Upper lobe of right lung (tissue), 1 donor: ENCODE measurements around the gene TOM1. TPM values are rescaled to one million over a fixed set of nuclear protein-coding genes. Genes with fewer than 3 reads are reported as not detected.
A peak's percentile ranks its signal among the peaks of the same experiment; 100 is the strongest.

ENCODE experiments used
- ATAC-seq: fragments of 200-7000 bp; cut with Tn5 transposase; one replicate; pipeline ENCODE4 v1.9.1; 2020; ENCODE audit warnings: mild to moderate bottlenecking, moderate library complexity
- DNase-seq: peaks from one replicate; pipeline ENCODE4 v3.0.0-alpha.2; 2020
- H3K27ac ChIP-seq: fragments of 200-600 bp; one replicate; pipeline ENCODE4 v1.8.0; 2022
- H3K27me3 ChIP-seq: fragments of 200-600 bp; one replicate; pipeline ENCODE4 v1.8.0; 2022; ENCODE audit warnings: mild to moderate bottlenecking
- H3K36me3 ChIP-seq: fragments of 200-600 bp; one replicate; pipeline ENCODE4 v1.8.0; 2022
- H3K4me1 ChIP-seq: fragments of 200-600 bp; one replicate; pipeline ENCODE4 v1.8.0; 2022
- H3K4me3 ChIP-seq: fragments of 200-600 bp; one replicate; pipeline ENCODE4 v1.8.0; 2022; ENCODE audit warnings: mild to moderate bottlenecking
- H3K9me3 ChIP-seq: fragments of 200-600 bp; one replicate; pipeline ENCODE4 v1.8.0; 2022
- intact Hi-C: fragments of 100-400 bp; cut with DNase I; formaldehyde crosslinking; loops from one replicate; pipeline ENCODE4 v1.11.0; 2022
- total RNA-seq: library from RNA; stranded (reverse); fragmentation: NEBNext Ultra II Directional; extraction: Animal tissue kit (Norgen Biotek cat#: 25700); gene quantifications from one replicate; pipeline ENCODE4 v1.2.1, GENCODE V29; 2021
- TF ChIP-seq, protein P1 (sequence below): fragments of 200-600 bp; IDR thresholded peaks from one replicate; pipeline ENCODE4 v1.8.0; 2022; ENCODE audit warnings: antibody characterized with exemption
- donor health status: DM: no; HTN: yes; CAD: no; lungs with severe emphysema.

TOM1 gene
- total RNA-seq, 1 donor from 2014 or later, result 101 TPM

DNA sequence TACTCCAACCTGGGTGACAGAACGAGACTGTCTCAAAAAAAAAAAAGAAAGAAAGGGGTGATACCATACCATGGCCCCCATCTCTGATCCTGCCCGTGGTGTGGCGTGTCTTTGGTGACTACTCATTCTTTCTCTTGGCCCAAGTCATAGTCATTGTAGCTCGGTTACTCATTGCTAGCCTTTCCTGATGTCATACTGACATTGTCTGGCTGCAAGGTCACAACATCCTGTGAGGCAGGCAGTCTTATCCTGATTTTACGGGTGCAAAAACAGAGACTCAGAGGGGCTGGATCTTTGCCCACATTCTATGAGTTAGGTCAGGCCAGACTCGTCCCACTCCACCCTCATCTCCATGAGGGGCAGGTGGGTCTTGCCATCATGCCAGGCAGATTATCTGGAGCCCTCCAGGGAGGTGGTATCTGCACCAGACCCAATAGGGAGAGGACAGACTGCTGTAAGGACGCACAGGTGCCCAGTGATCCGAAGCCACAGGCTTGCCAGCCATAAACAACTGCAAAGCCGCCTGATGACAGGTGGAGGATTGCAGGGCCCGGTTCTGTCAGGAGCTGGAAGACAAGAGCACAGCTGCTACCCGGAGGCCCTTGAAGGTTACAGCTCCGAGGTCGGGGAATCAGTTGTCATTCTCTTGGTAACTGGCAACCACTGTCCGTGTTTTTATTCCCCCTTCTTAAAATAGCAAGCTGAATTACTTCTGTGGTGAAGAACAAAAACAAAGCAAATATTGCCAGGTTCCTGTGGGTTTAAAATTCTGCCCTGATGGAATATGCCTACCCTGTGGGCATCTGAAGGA is 13.8 kb downstream of the TOM1 start:
- Histone ChIP-seq H3K4me3 (no peak overlapping the region), H3K27ac (peak overlapping the region; percentile 2), H3K36me3 (peaks cover 20% of the 10 kb centered on the region), H3K9me3 (no peaks in the 10 kb centered on the region), H3K27me3 (no peaks in the 10 kb centered on the region), H3K4me1 (peaks cover 41% of the 10 kb centered on the region)
- ATAC-seq (peak; percentile 8), DNase-seq (peak; percentile 43)
- intact Hi-C loops, result no loop called here
- TF ChIP-seq, protein P1, sequence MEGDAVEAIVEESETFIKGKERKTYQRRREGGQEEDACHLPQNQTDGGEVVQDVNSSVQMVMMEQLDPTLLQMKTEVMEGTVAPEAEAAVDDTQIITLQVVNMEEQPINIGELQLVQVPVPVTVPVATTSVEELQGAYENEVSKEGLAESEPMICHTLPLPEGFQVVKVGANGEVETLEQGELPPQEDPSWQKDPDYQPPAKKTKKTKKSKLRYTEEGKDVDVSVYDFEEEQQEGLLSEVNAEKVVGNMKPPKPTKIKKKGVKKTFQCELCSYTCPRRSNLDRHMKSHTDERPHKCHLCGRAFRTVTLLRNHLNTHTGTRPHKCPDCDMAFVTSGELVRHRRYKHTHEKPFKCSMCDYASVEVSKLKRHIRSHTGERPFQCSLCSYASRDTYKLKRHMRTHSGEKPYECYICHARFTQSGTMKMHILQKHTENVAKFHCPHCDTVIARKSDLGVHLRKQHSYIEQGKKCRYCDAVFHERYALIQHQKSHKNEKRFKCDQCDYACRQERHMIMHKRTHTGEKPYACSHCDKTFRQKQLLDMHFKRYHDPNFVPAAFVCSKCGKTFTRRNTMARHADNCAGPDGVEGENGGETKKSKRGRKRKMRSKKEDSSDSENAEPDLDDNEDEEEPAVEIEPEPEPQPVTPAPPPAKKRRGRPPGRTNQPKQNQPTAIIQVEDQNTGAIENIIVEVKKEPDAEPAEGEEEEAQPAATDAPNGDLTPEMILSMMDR, result no peak

DNA sequence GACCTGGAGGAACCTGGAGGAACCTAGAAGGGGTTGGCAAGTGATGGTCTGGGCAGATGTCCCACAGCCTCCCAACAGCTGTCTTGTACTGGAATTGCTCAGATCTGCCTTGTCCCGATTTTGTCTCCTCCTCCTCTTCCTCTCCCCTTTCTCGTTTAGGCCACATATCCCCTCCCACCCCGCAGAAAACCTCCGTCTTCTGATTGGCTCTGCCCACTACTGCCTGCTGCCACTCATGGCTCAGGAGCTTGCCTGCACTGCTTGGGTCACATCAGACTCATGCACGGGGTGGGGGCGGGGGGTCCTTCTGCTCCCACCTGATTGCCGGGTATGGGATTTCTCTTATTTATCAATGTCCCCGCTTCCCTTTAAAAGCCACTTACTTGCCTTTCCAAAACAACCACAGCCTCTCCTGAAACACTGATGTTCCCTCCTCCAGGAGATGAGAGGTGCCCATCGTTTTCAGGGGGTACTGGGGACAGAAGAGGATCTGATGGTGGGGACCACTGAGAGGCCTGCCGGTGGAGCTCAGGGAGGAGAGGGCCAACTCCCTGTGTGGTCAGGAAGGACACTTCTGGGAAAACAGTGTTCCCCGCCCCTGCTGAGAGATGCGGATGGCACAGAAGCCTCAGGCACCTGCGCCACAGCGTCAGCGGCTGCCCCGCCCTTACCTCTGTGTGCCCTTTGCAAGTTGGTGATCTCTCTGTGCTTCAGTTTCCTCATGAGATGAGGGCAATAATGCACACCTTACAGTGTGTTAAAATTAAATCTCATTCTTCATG is 14.7 kb downstream of the TOM1 start:
- Histone ChIP-seq H3K9me3 (no peaks in the 10 kb centered on the region), H3K36me3 (peaks cover 28% of the 10 kb centered on the region), H3K4me3 (no peak overlapping the region), H3K27me3 (no peaks in the 10 kb centered on the region), H3K4me1 (peaks cover 34% of the 10 kb centered on the region), H3K27ac (no peak overlapping the region)
- intact Hi-C loops, result no loop called here
- DNase-seq (peak; percentile 39), ATAC-seq (no peak)
- TF ChIP-seq, protein P1, result no peak

DNA sequence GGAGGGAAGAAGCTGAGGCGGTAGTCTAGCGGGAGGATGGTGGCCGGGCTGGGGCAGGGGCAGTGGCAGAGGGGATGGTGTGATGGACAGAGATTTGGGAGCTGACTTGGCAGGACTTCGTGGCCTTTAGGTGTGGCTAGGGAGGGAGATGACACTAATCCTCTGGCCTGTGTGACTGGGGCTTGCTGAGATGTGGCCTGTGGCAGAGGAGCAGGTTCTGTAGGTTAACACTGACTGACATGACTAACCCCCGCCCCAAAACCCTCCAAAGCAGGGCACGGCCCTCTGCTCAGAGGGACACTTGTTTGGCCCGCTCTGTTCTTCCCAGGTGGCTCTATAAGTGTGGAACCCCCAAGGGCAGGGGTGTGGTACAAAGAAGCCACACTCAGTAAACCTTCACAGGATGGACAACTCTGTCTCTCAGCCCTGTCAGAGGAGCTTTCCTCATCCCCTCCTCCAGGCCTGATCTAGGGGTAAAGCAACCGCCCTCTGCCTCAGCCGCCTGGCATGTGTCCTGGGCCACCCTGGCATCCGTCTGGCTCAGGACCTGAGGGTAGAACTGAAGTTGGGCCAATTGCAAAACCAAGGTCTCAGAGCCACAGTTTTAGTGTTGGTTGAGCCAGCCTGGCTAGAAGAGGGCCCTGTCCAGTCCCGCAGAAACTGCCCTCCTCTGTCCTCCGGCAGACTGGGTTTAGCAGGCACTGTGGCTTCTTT is 15.6 kb downstream of the TOM1 start:
- intact Hi-C loops, result no loop called here
- ATAC-seq (peak; percentile 7), DNase-seq (peak; percentile 59)
- Histone ChIP-seq H3K36me3 (peaks cover 32% of the 10 kb centered on the region), H3K4me1 (peaks cover 34% of the 10 kb centered on the region), H3K27ac (no peak overlapping the region), H3K27me3 (no peaks in the 10 kb centered on the region), H3K4me3 (no peak overlapping the region), H3K9me3 (no peaks in the 10 kb centered on the region)
- TF ChIP-seq, protein P1, result no peak

DNA sequence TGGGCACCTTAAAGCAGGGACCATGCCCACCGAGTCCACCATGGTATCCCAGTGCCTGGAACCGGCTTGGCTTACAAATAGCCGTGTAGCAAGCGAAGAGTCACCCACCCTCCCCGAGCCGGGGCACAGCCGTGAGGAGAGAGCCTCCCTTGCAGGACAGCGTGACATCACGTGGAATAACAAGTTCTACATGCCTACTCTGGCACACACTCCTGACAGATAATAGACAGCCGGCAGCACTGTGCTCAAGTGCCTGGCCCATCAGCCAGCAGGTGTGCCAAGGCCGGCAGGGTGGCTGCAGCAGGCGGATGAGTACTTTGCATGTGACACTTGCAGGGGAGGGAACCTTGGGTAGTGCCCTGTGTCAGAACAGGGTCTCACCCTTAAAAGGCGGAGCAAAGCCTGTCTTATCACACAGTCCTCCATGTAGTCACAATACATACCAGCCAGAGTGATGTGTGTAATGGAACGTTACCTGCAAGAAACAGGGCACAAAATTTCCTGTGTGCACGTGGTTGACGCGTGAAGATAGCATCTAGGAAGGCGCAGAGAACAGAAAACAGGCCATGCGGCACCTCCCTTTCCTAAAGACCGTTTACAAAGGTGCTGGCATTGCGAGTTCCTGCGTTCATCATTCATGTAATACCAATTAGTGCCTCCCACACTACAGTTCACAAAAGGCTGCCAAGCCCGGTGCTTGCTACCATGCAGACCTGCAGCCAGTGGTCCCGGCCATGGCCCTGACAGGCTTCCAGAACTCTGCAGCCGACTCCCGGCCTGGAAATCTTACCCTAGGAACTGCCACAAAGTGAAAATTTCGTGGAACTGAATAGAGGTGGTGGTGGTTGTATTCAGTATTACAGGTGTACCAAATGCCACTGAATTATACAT is 16.4 kb downstream of the TOM1 start:
- ATAC-seq (peak; percentile 20), DNase-seq (peak; percentile 57)
- Histone ChIP-seq H3K27me3 (no peaks in the 10 kb centered on the region), H3K27ac (no peak overlapping the region), H3K4me3 (no peak overlapping the region), H3K4me1 (peaks cover 34% of the 10 kb centered on the region), H3K9me3 (no peaks in the 10 kb centered on the region), H3K36me3 (peaks cover 36% of the 10 kb centered on the region)
- intact Hi-C loops, result no loop called here
- TF ChIP-seq, protein P1, result no peak

DNA sequence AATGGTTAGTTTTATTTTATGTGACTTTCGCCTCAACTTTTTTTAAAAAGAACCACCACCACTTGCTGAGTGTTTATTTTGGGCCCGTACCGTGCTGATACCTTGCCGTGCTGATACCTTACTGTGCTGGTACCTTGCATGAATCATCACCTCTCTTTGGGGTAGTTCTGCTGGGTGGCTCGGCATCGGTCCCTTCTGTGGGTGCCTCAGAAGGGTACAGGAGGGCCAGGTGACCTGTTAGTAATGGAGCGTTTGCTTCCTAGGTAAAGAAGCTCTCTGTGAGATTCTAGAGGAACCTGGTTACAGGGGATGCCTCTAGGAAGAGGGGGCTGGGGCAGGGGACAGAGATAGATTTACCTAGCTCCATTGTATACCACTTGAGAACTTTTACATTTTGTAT is 17.1 kb downstream of the TOM1 start:
- no peaks in the 10 kb centered on the region for H3K27me3 ChIP-seq
- DNase-seq (peak; percentile 13), ATAC-seq (no peak)
- TF ChIP-seq, protein P1, result no peak
- H3K9me3 ChIP-seq, result no peaks in the 10 kb centered on the region
- peaks cover 41% of the 10 kb centered on the region for H3K36me3 ChIP-seq
- H3K27ac ChIP-seq, result no peak overlapping the region
- intact Hi-C loops, result no loop called here
- H3K4me3 ChIP-seq, result no peak overlapping the region
- H3K4me1 ChIP-seq, result peaks cover 32% of the 10 kb centered on the region
